ENCODE data around the gene CIDEB.
"Not testable (repeated sequence)": the region's sequence is repeated elsewhere in the genome, so short reads cannot be mapped to it uniquely, and the experiment has no call there.

CIDEB gene, protein sequence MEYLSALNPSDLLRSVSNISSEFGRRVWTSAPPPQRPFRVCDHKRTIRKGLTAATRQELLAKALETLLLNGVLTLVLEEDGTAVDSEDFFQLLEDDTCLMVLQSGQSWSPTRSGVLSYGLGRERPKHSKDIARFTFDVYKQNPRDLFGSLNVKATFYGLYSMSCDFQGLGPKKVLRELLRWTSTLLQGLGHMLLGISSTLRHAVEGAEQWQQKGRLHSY

DNA sequence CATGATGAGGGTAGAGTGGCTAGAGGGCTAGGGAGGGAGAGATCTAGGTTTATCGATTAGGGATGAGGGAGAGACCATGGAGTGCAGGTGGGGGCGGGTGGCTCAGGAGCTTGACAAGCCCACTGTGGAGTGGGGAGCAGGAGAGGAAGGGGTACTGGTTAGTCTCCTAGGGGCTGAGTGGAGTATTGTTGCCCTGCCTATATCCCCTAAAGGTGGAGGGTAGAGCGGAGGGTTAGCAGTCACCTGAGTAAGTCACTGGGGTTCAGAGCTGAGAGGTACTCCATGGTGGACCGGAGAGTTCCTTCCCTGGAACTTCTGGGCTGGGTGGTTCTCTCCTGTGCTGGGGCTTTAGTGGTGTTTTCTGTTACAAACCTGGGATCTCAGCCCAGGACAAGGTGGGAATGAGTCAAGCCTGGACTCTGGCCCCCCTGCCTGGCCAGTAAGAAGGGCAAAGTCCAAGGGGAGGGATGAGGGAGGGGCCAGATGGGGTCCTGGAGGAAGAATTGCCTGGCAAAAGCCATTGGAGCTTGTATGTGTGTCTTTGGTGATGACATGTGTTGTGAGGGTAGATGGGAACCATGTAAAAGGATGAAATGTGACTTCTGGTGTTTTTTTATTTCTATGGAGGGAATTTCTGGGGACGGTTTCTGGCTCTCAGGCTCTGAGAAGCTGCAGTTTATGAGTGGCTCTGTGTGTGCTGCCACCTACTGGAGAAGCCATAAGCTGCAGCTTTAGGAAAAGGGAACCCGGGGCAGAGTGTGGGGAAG, at the start of gene CIDEB:
Gene CIDEB, minus strand, starts transcription at position 403 of the 767 bp plus-strand sequence. Its CDS starts 119 bp downstream, at position 284.
- no peak for DNase-seq

DNA sequence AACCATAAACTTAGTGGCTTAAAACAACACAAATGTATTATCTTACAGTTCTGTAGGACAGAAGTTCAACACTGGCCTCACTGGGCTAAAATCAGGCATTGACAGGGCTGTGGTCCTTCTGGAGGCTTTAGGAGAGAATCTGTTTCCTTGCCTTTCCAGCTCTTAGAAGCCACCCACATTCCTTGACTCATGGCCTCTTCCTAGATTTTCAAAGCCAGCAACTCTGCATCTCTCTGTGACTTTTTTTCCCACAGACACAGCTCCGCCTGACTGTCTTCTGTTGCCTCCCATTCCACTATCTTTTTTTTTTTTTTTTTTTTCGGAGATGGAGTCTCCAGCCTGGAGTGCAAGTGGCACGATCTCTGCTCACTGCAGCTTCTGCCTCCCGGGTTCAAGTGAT, 48.4 kb upstream of the CIDEB start:
- no peak for DNase-seq

DNA sequence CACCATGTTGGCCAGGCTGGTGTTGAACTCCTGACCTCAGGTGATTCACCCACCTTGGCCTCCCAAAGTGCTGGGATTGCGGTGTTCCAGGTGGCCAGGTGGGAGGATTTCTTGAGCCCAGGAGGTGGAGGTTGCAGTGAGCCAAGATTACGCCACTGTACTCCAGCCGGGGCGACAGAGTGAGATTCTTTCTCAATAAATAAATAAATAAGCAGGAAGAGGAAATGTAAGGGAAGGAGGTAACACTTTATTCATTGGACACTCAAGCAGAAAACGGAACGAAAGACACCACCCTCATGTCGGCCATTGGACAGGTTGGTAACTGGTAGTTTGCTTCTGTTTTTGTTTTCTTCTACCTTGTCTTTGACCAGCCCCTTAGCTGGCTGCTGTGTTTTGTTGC, 47.2 kb upstream of the CIDEB start:
- no peak for DNase-seq

DNA sequence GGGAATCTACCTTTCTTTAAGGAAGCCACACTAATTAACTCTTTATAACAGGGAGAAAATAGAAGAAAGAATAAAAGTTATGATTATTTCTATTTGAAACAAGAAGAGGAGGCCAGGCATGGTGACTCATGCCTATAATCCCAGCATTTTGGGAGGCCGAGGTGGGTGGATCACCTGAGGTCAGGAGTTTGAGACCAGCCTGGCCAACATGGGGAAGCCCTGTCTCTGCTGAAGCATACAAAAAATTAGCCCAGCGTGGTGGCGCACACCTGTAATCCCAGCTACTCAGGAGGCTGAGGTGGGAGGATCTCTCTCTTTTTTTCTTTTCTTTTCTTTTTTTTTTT, 46.7 kb upstream of the CIDEB start:
- not testable (repeated sequence) for DNase-seq

DNA sequence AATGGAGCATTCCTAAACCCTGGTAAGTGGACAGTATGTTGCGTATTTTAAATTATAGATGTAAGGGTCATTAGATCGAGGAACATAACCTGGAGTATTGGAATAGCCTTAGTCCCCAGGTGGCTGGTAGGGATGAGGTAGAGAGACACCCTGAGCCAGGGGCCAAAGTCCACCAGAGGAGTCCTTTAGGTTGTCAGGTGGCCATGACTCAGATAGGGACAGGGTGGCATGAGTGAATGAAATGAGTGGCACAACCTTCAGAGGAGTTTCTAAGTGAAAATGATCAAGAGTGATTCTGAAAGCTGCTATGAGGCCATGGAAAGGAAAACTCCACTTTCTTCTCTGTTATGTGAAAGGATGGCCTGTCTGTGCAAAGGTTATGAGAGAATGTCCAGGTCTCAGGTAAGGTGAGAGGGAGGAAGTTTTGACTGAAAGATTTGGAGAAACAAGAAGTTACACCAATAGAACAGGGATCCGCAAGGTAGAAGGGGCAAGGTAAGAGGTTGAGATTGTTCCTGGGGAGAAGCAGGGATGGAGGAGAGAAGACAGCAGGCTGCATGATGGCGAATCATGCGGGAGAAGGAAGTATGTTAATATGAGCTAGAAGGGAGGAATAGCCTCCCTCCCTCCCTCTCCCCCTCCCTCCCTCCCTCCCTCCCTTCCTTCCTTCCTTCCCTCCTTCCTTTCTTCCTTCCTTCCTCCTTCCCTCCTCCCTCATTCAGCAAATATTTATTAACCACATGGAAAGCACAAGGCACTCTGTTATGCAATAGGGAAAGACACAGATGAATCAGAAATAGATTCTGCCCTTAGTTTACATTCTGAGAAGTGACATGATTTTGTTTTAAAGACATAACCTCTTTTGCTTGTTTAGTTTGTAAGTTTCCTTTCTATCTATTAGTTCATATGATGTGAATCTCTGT, 46.0 kb upstream of the CIDEB start:
- DNase-seq = no peak

DNA sequence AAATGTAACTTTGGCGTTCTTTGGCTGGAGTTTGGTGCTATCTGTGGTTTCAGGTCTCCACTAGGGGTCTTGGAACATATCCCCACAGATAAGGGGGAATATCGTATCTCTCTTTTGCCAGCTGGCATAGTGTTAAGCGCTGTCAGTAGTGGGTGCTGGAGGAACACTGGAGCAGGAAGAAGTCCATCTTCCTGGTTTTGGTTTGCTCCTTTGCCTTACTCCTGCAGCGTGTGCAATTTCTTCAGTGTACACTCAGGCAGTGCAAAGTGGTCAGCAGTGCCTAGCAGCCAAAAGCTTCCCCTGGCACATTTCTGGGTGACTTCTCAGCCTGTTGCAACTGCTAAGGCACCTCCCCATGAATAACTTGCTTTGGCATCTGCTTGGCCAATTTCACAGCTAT, 43.7 kb upstream of the CIDEB start:
- DNase-seq = no peak

DNA sequence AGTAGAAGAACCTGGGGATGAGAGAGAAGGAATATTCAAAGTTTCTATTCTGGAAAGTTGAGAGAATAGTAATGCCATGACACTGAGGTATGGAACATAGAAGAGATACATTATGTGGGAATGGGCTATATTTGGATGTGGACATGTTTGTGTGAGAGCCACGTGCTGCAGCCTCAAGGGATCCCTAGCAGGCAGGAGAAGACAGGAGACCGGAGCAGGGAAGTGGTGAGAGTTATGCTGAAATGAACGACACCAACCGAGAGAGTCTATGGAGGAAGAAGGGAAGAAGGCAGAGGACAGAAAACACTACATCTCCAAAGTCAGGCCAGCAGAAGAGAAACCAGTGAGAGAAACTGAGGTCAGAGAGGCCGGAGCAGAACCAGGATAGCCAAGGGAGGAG, 42.0 kb upstream of the CIDEB start:
- no peak for DNase-seq

DNA sequence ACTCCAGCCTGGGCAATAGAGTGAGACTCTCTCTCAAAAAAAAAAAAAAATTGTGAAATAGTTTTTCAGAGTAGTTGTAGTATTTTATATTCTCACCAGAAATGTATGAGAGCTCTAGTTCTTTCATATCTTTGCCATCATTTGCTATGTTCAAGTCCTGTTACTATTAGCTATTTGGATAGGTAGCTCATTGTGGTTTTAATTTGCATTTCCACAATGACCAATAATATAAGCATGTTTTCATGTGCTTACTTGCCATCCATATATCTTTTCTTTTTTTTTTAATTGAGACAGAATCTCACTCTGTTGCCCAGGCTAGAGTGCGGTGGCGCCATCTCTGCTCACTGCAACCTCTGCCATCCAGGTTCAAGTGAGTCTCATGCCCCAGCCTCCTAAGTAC, 40.4 kb upstream of the CIDEB start:
- no peak for DNase-seq

DNA sequence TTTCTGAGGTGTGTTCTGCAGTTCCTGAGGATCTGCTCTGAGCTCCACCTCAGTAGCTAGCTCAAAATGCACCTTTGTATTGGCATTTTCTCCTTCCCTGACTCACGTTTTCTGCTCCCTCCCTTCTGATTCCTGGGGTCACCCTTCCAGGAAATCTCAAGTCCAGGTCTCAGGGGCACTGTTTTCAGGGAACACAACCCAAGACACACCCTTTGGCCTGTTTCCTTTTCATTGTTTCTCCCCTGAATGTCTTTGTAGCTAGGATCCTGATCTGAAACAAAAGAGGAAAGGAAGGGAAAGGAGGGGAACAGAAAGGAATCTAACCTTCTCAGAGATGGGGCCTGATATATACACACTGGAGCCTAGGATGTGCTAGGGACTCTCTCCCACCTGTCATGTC, 39.4 kb upstream of the CIDEB start:
- DNase-seq = no peak

DNA sequence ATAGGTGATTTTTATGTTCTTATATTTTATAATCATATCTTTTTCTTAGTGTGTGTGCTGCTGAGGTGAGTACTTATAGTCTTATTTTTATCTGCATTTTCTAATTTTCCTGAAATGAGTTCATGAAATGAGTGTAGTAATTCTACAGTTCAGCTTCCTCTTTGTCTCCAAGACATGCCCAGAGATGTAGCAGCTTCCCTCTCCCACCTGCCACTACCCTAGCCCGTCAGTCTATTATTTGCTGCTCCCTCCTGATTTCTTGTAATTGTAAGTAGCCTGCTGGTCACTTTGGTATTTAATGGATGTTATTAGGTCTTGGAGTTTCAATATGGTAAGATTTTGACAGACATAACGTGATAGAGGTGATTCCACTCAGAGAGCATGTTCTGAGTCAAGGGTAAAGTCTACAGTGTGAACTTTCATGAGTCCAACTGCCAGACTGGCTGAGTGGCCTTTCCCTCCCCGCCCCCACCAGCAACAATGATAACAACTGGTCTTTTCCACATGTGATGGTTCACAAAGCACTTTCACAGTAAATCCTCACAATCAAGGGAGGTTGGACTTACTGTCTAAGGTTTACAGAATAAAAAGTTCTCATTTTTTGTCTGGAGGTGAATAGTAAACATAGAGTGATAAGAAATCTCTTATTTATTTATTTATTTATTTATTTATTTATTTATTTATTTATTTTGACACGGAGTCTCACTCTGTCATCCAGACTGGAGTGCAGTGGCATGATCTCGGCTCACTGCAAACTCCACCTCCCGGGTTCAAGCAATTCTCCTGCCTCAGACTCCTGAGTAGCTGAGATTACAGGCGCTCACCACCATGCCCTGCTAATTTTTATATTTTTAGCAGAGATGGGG, 36.3 kb upstream of the CIDEB start:
- no peak for DNase-seq

DNA sequence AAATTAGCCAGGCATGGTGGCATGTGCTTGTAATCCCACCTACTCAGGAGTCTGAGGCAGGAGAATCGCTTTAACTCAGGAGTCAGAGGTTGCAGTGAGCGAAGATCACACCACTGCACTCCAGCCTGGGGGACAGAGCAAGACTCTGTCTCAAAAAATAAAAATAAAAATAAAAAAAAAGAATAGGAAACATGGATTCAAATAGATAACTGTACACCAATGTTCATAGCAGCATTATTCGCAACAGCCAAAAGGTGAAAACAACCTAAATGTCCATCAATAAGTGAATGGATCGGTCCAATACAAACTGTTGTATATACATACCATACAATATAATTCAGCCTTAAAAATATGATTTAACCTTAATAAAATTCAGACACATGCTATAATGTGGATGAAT, 35.1 kb upstream of the CIDEB start:
- no peak for DNase-seq

DNA sequence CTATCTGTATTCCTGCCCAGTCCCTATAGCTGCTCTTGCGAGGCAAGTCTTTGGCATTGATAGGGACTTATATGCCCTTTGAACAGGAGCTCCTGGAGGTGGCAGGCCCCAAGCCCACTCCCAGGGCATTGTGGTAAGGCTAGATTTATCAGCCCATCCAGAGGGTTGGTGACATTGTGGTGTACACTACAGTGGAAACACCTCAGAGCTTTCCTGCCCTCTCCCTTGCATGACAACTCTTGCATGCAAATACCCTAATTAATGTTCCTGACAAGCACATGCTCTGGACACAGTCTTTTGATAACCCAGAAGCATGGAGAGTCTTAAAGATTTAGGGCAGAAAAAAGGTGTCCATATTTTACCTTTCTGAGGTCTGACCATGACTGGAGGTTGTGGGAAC, 32.8 kb upstream of the CIDEB start:
- DNase-seq = no peak

DNA sequence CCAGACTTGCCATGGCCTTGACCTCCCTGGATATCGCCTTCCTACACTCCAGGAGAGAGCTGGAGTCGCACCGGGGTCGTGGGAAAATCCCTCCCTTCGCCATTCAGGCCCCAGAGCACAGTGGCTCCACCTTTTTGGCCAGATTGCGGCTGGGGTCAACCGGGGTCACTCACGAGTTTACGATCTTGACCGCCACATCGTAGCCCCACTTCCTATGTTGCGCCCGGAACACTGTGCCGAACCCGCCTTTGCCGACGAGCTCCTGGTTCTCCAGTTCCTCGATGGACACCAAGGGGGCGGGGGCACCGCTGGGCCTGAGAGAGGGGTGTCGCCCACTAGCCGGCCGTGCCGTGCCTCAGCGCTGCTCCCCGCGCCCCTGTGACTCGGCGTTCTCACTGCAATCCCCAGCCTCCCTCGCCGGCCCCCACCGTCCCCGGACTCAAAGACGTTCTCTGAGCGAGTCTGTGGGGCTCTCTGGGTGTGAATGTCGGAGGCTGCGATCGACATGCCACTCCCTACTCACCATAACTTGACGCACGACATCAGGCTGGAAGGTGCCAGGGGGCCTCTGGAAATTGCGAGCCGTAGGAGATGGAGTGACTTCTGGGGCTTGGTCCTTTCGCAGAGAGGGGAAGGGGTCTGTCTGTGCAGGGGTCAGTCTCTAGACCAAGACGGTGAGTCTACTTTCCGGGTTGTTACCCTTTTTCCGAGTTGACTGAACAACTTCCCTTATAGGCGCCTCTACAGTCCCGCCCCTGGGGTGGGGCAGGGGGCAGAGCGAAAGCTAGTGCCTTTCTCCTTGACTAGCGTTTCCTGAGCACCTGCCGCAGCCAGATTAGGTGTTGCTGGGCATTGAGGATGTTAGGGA, 31.7 kb upstream of the CIDEB start, which contains the start of gene RIPK3:
Gene RIPK3, minus strand, starts transcription at position 708 of the 868 bp plus-strand sequence. Its CDS starts 165 bp downstream, at position 543.
- DNase-seq = peak; percentile 61

DNA sequence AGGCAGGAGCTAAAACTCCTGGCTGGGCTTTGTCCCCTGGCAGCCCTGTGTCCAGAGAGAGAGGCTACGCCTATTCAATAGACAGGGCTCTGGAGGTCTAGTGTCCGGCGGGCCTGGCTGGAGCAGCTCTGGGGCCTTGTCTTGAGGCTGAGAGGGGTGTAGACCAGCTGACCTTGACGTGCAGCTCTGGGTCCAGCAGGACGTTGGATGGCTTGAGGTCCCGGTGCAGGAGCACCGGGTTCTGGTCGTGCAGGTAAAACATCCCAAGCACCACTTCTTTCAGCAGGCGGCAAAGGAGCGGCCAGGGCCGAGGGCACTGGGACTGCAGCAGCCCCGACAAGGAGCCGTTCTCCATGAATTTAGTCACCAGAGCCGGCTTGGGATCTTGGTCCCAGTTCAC, 31.1 kb upstream of the CIDEB start:
- no peak for DNase-seq

DNA sequence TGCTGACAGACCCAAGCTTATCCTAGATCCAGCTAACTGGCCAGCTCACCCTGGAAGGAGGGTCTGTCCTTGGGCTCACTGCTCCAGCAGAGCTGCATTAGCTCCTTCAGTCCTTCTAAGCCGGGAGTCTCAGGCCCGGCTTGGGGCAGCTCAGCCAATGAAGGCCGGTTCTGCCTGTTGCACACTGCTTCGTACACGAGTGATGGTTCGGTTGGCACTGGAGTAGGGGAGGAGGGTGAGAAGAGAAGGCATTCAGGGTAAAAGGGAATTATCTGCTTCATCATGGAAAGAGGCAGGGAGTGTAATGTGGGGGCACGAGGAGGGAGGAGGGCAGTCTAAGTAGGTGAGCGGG, 30.0 kb upstream of the CIDEB start:
- no peak for DNase-seq

DNA sequence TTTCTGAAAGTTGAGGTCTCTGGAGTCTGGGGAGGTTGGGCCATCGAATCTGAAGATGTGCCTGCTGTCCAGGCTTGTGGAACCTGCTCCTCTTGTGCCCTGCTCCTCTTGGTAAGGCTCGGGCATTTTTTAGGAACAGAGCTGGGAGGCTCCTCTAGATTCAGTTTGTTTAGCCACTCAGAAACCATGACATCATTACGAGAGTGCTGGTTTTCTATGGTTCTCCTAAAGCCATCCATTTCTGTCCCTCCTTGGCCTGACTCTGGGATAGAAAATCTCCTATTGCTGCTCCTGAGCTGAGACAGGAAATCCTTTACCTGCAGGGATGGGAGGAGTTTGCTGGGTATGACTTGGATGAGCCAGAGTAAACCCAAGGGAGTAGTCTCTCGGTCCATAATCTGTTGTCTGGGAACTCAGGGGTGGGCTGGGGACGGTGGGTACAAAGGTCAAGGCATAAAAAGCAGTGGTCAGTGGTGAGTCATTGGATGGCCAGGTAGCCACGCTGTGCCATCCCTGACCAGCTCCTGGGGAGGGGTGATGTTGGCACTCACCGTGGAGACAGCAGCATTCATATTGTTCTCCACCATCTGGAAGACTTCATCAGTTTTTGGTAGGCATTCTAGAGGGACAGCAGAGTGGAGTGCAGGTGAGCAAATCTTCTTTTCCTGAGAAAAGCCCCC, 29.5 kb upstream of the CIDEB start:
- DNase-seq = no peak

DNA sequence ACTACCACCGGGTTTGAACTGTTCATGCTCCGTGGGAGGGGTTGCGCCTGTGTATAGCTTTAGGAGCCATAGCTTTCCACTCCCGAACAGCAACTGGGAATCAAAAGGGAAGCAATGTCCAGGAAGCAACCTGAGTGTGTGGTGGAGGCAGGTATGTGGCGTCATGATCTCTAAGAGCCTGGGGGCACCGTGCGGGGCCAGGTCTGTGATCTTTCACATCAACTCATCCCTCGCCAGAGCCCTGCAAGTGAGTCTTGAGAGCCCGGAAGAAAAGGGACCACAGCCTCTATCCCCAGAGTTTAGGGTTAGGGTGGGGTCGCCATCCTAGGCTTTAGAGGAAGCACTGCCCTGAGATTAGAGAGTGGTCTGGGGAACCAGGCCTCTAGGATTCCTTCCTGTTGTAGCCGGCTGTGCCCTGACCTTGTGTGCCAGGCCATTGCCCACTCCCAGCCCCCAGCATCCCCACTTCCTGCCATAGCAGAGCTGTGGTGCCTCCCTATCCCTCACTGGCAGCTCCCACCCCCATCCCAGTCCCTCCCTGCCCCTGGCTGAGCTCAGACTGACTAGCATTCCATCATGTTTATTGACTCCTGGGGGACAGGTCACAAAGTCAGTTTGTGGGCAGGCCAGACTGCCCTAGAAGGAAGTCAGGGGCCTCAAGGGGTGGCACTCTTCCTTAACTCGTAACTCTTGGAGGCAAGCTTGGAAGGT, 27.8 kb upstream of the CIDEB start:
- DNase-seq = no peak

DNA sequence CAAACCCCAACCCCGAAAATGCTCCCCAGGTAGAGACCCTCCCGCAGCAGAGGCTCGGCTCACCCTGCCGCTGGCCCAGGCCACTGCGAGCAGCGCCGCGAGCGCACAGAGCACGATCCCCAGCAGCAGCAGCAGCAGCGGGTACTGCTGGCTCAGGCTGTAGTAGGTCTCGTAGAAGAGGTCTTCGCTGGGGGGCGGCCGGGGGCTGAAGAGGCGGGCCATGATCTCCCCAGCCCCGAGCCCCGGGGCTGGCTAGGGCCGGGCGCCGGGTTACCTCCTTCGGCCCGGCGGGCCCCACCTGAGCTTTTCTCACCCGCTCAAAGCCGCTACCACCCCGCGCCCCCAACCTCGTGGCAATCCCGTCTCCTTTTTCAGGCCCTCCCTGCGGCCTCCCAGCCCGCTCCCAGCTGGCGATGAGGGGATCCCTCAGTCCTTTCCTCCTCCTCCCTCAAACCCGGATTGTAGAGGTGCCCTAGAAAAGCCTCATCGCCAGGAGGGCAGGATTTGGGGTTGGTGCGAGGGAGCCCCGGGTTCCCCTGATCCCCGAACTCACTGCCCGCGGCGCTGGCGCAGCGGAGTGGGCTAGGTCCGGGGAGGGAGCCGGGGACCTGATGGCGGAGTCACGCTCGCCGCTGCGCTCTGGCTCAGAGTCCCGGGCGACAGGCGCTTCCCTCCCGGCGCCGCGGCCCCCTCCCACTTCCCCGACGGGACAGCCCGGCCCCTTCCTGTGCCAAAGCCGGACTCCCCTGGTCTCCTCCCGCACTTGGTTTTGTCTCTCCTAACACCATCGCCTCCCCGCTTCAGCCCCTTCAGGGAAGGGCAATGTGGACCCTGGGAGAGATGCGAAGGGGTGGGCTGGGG, 26.9 kb upstream of the CIDEB start, which contains the start of gene ADCY4:
Gene ADCY4, minus strand, starts transcription at position 641 of the 861 bp plus-strand sequence. Its CDS starts 419 bp downstream, at position 222.
- no peak for DNase-seq

All from DMS153 (cell line).